Neural crest cell (in vitro differentiated cells): ENCODE data around the gene TGM4. TPM values are rescaled to one million over a fixed set of nuclear protein-coding genes. Genes with fewer than 3 reads are reported as not detected.

Source experiments
- DNase-seq: peaks from one replicate; pipeline ENCODE4 v3.0.0; 2021; ENCODE audit warnings: low read depth, mixed read lengths, low spot score
- H3K27ac Mint-ChIP-seq: one replicate; pipeline ENCODE4 v1.8.0; 2021; ENCODE audit warnings: mild to moderate bottlenecking, mixed read lengths; ENCODE audit not compliant: unreplicated experiment
- H3K27me3 Mint-ChIP-seq: 2 replicates; pipeline ENCODE4 v1.8.0; 2021; ENCODE audit warnings: low read depth, mild to moderate bottlenecking, mixed read lengths
- H3K36me3 Mint-ChIP-seq: 2 replicates; pipeline ENCODE4 v1.8.0; 2021; ENCODE audit warnings: low read depth, mild to moderate bottlenecking, mixed read lengths
- H3K4me1 Mint-ChIP-seq: 2 replicates; pipeline ENCODE4 v1.8.0; 2021; ENCODE audit warnings: mixed read lengths
- H3K4me3 Mint-ChIP-seq: one replicate; pipeline ENCODE4 v1.8.0; 2021; ENCODE audit warnings: mild to moderate bottlenecking, mixed read lengths
- H3K9me3 Mint-ChIP-seq: 2 replicates; pipeline ENCODE4 v1.8.0; 2021; ENCODE audit warnings: mixed read lengths
- total RNA-seq: library from RNA; stranded (reverse); gene quantifications from 2 replicates; pipeline ENCODE4 v1.2.1, GENCODE V29; 2021
- TF ChIP-seq, protein P1 (sequence below): fragments of 200-600 bp; sonication (generic); conservative IDR thresholded peaks from 2 replicates; pipeline ENCODE4 v1.5.0; 2021; ENCODE audit warnings: antibody characterized with exemption, mild to moderate bottlenecking

The TGM4 gene
- total RNA-seq, 1 donor from 2014 or later, result not detected

DNA sequence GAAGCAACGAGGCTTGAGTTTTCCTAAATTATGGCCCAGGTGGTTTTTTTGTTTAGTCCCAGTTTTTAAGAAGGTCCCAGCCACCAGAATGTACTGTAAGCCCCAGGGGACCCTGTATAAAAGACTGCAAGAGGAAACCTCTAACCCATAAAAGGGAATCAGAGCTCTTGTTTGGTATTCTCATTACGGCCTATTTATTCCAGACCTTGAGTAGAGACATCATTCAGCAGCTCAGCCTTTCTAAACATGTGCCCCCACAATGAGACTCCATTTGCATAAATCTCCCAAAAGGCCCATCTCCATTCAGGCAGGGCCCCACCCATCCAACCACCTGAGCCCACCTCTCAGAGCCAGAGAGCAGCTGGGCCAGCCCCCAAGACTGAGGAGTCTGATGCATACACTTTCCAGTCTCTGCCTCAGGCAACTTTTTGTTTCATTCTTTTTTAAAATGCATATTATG, 75.9 kb downstream of the TGM4 start:
- Mint-ChIP-seq H3K27ac (no peak overlapping the region), H3K27me3 (no peaks in the 10 kb centered on the region), H3K4me1 (peaks cover 8% of the 10 kb centered on the region), H3K36me3 (no peaks in the 10 kb centered on the region), H3K4me3 (no peak overlapping the region), H3K9me3 (no peaks in the 10 kb centered on the region)
- TF ChIP-seq, protein P1, sequence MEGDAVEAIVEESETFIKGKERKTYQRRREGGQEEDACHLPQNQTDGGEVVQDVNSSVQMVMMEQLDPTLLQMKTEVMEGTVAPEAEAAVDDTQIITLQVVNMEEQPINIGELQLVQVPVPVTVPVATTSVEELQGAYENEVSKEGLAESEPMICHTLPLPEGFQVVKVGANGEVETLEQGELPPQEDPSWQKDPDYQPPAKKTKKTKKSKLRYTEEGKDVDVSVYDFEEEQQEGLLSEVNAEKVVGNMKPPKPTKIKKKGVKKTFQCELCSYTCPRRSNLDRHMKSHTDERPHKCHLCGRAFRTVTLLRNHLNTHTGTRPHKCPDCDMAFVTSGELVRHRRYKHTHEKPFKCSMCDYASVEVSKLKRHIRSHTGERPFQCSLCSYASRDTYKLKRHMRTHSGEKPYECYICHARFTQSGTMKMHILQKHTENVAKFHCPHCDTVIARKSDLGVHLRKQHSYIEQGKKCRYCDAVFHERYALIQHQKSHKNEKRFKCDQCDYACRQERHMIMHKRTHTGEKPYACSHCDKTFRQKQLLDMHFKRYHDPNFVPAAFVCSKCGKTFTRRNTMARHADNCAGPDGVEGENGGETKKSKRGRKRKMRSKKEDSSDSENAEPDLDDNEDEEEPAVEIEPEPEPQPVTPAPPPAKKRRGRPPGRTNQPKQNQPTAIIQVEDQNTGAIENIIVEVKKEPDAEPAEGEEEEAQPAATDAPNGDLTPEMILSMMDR, result no peak
- DNase-seq, result no peak

DNA sequence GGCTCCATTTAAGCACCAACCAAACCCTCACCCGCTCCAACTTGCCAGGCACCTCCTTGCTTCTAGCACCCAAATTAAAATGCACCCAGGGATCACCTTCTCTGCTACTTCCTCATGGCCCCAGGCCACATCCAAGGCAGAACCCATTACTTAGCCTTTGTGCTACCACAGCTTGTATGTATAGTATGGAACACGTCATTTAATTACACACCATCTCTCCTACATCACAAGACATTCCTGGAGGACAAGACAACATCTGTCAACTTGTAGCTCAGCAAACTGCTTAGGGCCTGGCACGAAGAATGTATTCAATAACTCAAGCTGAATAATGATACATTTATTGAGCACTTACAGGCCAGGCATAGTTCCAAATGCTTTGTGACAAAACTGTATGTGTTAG, 78.3 kb downstream of the TGM4 start:
- no peak overlapping the region for H3K27ac Mint-ChIP-seq

DNA sequence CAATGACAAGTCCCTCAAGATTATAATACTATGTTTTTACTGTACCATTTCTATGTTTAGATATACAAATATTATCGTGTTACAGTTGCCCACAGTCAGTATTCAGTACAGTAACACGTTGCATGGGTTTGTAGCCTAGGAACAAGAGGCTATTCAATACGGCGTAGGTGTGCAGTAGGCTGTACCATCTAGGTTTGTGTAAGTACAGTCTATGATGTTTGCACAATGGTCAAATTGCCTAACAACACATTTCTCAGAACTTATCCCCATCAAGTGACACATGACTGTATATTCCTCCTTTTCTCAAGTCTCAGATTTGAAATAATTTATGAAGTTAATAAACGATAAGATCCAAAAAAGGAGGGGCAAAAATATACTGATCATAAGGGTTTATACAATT, 79.9 kb downstream of the TGM4 start:
- no peak for DNase-seq
- no peaks in the 10 kb centered on the region for H3K27me3 Mint-ChIP-seq
- no peak overlapping the region for H3K27ac Mint-ChIP-seq
- TF ChIP-seq, protein P1, result no peak
- H3K4me1 Mint-ChIP-seq, result peaks cover 8% of the 10 kb centered on the region
- no peaks in the 10 kb centered on the region for H3K36me3 Mint-ChIP-seq
- no peaks in the 10 kb centered on the region for H3K9me3 Mint-ChIP-seq
- H3K4me3 Mint-ChIP-seq, result no peak overlapping the region

More for the DNA sequence above, 78.3 kb downstream of the TGM4 start:
- no peak for DNase-seq
- peaks cover 8% of the 10 kb centered on the region for H3K4me1 Mint-ChIP-seq
- H3K9me3 Mint-ChIP-seq, result no peaks in the 10 kb centered on the region
- no peaks in the 10 kb centered on the region for H3K36me3 Mint-ChIP-seq
- no peaks in the 10 kb centered on the region for H3K27me3 Mint-ChIP-seq
- no peak overlapping the region for H3K4me3 Mint-ChIP-seq
- TF ChIP-seq, protein P1, result no peak

DNA sequence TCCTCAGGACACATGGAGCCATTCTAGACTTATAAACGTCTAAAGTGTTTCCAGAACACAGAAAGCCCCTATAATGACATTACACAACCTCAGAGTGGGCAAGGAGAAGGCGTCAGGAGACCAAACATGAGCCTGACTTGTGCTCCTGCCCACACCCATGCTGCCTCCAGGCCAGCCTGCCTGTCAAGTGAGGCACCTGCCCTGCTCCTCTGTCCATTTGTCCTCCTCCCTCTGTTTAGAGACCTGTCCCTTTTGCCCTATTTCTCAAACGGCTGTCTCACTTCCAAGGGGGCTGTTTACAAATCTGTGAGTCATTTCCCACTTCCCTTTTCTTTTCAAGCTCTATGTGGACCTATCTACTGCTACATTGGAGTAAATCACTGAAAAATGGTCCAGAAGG, 80.6 kb downstream of the TGM4 start:
- Mint-ChIP-seq H3K4me3 (no peak overlapping the region), H3K4me1 (peaks cover 8% of the 10 kb centered on the region), H3K27me3 (no peaks in the 10 kb centered on the region), H3K9me3 (no peaks in the 10 kb centered on the region), H3K27ac (no peak overlapping the region), H3K36me3 (no peaks in the 10 kb centered on the region)
- no peak for DNase-seq
- TF ChIP-seq, protein P1, result no peak

DNA sequence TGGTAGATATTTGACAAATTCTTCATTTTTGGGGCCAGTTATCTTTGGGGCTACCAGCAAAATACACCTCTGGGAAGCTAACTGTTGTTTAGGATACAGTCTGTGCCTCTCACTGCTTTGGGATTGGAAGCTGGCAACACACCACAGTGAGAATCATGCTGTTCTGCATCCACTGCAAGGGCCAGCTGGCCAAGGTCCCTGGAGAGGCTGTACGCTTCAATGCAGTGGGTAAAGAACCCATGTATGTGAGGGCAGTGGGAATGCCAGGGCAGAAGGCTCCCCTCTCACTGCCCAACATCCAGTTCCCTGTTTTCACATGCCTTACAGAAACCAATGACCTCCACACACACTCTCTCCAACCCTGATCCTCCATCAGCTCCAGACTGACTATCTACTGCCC, 81.5 kb downstream of the TGM4 start:
- Mint-ChIP-seq H3K4me3 (no peak overlapping the region), H3K27ac (no peak overlapping the region)
- TF ChIP-seq, protein P1, result no peak

DNA sequence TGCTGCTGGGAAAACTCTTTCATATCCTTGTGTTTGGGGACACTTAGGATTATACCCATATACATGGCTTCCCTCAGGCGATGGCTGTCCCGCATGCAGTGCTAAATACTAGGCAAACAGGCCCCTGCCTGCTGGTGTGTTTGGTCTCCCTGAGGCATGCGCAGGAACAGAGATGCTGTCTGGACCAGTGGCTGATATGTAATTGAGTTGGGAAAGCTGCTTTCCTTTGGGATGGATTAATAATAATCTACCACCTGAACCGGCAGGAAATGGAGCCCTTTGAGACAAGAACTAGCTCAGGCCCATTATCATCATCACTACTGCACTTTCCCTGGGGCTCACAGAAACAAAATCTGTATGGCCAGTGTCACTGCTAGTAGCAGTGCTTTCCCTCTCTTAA, 83.6 kb downstream of the TGM4 start:
- Mint-ChIP-seq H3K4me3 (no peak overlapping the region), H3K4me1 (peaks cover 18% of the 10 kb centered on the region), H3K9me3 (no peaks in the 10 kb centered on the region), H3K27me3 (no peaks in the 10 kb centered on the region), H3K36me3 (no peaks in the 10 kb centered on the region), H3K27ac (no peak overlapping the region)
- no peak for DNase-seq
- TF ChIP-seq, protein P1, result no peak

More for the DNA sequence above, 81.5 kb downstream of the TGM4 start:
- Mint-ChIP-seq H3K36me3 (no peaks in the 10 kb centered on the region), H3K27me3 (no peaks in the 10 kb centered on the region), H3K9me3 (no peaks in the 10 kb centered on the region), H3K4me1 (peaks cover under 1% of the 10 kb centered on the region)
- no peak for DNase-seq
